Loucy (cell line): ENCODE measurements around the gene XRCC2.

Experiments used
- H2AFZ ChIP-seq: fragments of 200-600 bp; sonication (generic); 2 replicates; pipeline ENCODE4 v1.6.0; 2016; ENCODE audit warnings: antibody characterized with exemption, mild to moderate bottlenecking, low read length, moderate library complexity
- H3F3A ChIP-seq: fragments of 200-600 bp; 2 replicates; pipeline ENCODE4 v1.6.0; 2016; ENCODE audit warnings: antibody characterized with exemption, low read depth, mild to moderate bottlenecking
- H3K27me3 ChIP-seq: fragments of 200-600 bp; sonication (generic); 2 replicates; pipeline ENCODE4 v1.6.1; 2014; ENCODE audit warnings: low read length, mild to moderate bottlenecking; ENCODE audit not compliant: insufficient read depth, poor library complexity, severe bottlenecking
- H3K36me3 ChIP-seq: fragments of 200-600 bp; sonication (generic); 2 replicates; pipeline ENCODE4 v1.6.1; 2016; ENCODE audit warnings: low read length; ENCODE audit not compliant: insufficient read depth
- H3K4me1 ChIP-seq: fragments of 200-600 bp; sonication (generic); 2 replicates; pipeline ENCODE4 v1.5.1; 2014; ENCODE audit warnings: low read length, mild to moderate bottlenecking; ENCODE audit not compliant: insufficient read depth, poor library complexity, severe bottlenecking
- H3K4me2 ChIP-seq: fragments of 200-600 bp; sonication (generic); 2 replicates; pipeline ENCODE4 v1.6.0; 2014; ENCODE audit warnings: antibody characterized with exemption, low read length, low read depth, mild to moderate bottlenecking; ENCODE audit not compliant: poor library complexity, severe bottlenecking
- H3K4me3 ChIP-seq: fragments of 200-600 bp; sonication (generic); 2 replicates; pipeline ENCODE4 v1.5.1; 2014; ENCODE audit warnings: low read length, mild to moderate bottlenecking, mixed read lengths; ENCODE audit not compliant: poor library complexity, severe bottlenecking
- H3K79me2 ChIP-seq: fragments of 200-600 bp; sonication (generic); 2 replicates; pipeline ENCODE4 v1.6.1; 2014; ENCODE audit warnings: low read length; ENCODE audit not compliant: insufficient read depth
- H3K9ac ChIP-seq: fragments of 200-600 bp; sonication (generic); 2 replicates; pipeline ENCODE4 v1.6.0; 2014; ENCODE audit warnings: mild to moderate bottlenecking, low read depth, low read length, moderate library complexity; ENCODE audit not compliant: poor library complexity, severe bottlenecking
- H3K9me2 ChIP-seq: fragments of 200-600 bp; sonication (generic); replicated peaks from 2 replicates; pipeline ENCODE4 v1.6.1; 2016; ENCODE audit warnings: low read depth, low read length, mixed read lengths
- H3K9me3 ChIP-seq: fragments of 200-600 bp; sonication (generic); 2 replicates; pipeline ENCODE4 v1.6.1; 2014; ENCODE audit warnings: mild to moderate bottlenecking, antibody characterized with exemption, low read length, low read depth; ENCODE audit not compliant: insufficient read depth
- H4K20me1 ChIP-seq: fragments of 200-600 bp; sonication (generic); 2 replicates; pipeline ENCODE4 v1.6.0; 2014; ENCODE audit warnings: antibody characterized with exemption, low read length, mild to moderate bottlenecking; ENCODE audit not compliant: insufficient read depth, poor library complexity, severe bottlenecking
- EZH2phosphoT487 ChIP-seq: fragments of 200-600 bp; IDR thresholded peaks from 2 replicates; pipeline ENCODE4 v1.6.1; 2018; ENCODE audit warnings: antibody characterized with exemption, mild to moderate bottlenecking, moderate library complexity, borderline replicate concordance
- TF ChIP-seq, protein P1 (sequence below): fragments of 200-600 bp; sonication (generic); conservative IDR thresholded peaks from 2 replicates; pipeline ENCODE4 v1.5.1; 2014; ENCODE audit warnings: mild to moderate bottlenecking, antibody characterized with exemption, low read length

The XRCC2 gene

DNA sequence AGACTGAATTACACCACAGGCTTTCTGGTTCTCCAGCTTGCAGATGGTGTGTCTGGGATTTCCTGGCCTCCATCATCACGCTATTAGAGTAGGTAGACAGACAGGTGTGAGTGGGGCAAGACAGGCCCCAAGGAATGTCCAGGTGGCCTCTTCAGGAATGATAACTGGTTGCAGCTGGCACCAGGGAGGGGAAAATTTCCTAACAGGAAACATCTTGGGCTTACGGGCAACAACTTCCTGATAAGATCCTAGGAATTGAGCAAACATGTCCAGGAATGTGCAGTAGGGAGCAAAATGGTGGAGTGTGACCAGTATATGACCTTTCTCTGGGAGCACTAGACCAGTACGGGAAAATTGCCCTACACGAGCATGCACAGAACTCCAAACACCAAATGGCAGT lies 11.3 kb downstream of the XRCC2 start:
- no peaks in the 10 kb centered on the region for H3K4me1 ChIP-seq
- no peaks in the 10 kb centered on the region for H3K9me3 ChIP-seq
- H2AFZ ChIP-seq = no peak overlapping the region
- H3K27me3 ChIP-seq = no peaks in the 10 kb centered on the region
- TF ChIP-seq, protein P1, sequence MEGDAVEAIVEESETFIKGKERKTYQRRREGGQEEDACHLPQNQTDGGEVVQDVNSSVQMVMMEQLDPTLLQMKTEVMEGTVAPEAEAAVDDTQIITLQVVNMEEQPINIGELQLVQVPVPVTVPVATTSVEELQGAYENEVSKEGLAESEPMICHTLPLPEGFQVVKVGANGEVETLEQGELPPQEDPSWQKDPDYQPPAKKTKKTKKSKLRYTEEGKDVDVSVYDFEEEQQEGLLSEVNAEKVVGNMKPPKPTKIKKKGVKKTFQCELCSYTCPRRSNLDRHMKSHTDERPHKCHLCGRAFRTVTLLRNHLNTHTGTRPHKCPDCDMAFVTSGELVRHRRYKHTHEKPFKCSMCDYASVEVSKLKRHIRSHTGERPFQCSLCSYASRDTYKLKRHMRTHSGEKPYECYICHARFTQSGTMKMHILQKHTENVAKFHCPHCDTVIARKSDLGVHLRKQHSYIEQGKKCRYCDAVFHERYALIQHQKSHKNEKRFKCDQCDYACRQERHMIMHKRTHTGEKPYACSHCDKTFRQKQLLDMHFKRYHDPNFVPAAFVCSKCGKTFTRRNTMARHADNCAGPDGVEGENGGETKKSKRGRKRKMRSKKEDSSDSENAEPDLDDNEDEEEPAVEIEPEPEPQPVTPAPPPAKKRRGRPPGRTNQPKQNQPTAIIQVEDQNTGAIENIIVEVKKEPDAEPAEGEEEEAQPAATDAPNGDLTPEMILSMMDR = no peak
- no peak for TF ChIP-seq EZH2phosphoT487
- no peaks in the 10 kb centered on the region for H3K9me2 ChIP-seq
- peaks cover 39% of the 10 kb centered on the region for H3K79me2 ChIP-seq
- no peaks in the 10 kb centered on the region for H3F3A ChIP-seq
- no peak overlapping the region for H3K9ac ChIP-seq
- no peak overlapping the region for H3K4me3 ChIP-seq
- H3K36me3 ChIP-seq = peaks cover 13% of the 10 kb centered on the region; the same call in 1 of the 2 replicates
- H4K20me1 ChIP-seq = no peaks in the 10 kb centered on the region
- H3K4me2 ChIP-seq = no peak overlapping the region

DNA sequence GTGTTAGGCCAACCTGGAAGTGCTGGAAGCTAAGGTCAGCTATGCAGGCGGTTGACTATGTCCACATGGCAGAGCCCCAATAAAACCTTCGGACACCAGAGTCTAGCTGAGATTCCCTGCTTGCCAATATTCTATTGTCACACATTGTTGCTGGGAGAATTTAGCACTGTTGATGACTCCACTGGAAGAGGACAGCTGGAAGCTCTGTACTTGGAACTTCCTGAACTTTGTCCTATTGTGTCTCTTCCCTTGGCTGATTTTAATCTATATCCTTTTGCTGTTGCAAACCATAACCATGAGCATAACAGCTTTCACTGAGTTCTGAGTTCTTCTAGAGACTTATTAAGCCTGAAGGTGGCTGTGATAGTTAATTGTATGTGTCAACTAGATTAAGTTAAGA lies 12.0 kb downstream of the XRCC2 start:
- H3K9me3 ChIP-seq = no peaks in the 10 kb centered on the region
- no peak overlapping the region for H2AFZ ChIP-seq
- peaks cover 20% of the 10 kb centered on the region; the same call in 1 of the 2 replicates for H3K36me3 ChIP-seq
- no peak overlapping the region for H3K4me3 ChIP-seq
- H3K4me1 ChIP-seq = no peaks in the 10 kb centered on the region
- H3K79me2 ChIP-seq = peaks cover 38% of the 10 kb centered on the region
- TF ChIP-seq, protein P1 = no peak
- TF ChIP-seq EZH2phosphoT487 = no peak
- H3F3A ChIP-seq = no peaks in the 10 kb centered on the region
- H3K9me2 ChIP-seq = no peaks in the 10 kb centered on the region
- no peak overlapping the region for H3K4me2 ChIP-seq
- H3K27me3 ChIP-seq = no peaks in the 10 kb centered on the region
- no peak overlapping the region for H3K9ac ChIP-seq
- H4K20me1 ChIP-seq = no peaks in the 10 kb centered on the region

DNA sequence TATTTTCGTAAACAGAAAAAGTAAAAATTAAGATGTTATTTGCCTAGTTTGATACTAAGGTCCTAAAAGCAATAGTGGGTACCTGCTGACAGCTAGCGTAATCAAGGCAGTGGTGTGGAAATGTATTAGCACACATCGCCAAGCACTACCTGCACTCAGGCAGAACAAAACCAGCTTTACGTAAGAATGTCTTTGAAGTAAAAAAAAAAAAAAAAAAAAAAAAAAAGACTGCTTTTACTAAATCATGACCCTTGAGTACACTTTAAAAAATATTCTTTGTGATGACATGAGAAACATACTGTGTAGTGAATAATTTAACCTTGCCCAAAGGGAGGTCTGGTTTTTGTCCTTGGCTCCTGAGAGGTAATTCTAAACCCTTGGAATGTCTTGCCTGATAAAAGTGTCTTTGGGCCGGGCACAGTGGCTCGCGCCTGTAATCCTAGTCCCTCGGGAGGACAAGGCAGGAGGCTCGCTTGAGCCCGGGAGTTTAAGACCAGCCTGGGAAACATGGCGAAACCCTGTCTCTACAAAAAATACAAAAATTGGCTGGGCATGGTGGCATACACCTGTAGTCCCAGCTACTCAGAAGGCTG lies 12.7 kb downstream of the XRCC2 start:
- H3K27me3 ChIP-seq = no peaks in the 10 kb centered on the region
- no peaks in the 10 kb centered on the region for H4K20me1 ChIP-seq
- H3K79me2 ChIP-seq = peaks cover 41% of the 10 kb centered on the region
- no peak for TF ChIP-seq EZH2phosphoT487
- TF ChIP-seq, protein P1 = no peak
- no peak overlapping the region for H3K9ac ChIP-seq
- peaks cover 20% of the 10 kb centered on the region; the same call in 1 of the 2 replicates for H3K36me3 ChIP-seq
- H3K4me2 ChIP-seq = no peak overlapping the region
- no peak overlapping the region for H2AFZ ChIP-seq
- H3K4me1 ChIP-seq = no peaks in the 10 kb centered on the region
- H3K9me3 ChIP-seq = no peaks in the 10 kb centered on the region
- no peaks in the 10 kb centered on the region for H3K9me2 ChIP-seq
- no peaks in the 10 kb centered on the region for H3F3A ChIP-seq
- H3K4me3 ChIP-seq = no peak overlapping the region
